WTC11 (cell line): ENCODE results near the gene C4orf50. TPM values are rescaled to one million over a fixed set of nuclear protein-coding genes. Genes with fewer than 3 reads are reported as not detected.

Source experiments
- ATAC-seq: fragments of 200-7000 bp; cut with Tn5 transposase; 2 replicates; pipeline ENCODE4 v1.10.0; 2021; ENCODE audit warnings: mild to moderate bottlenecking, moderate library complexity
- CTCF ChIA-PET: fragments of 300-600 bp; sonication (Branson Sonifier 250); formaldehyde crosslinking; loops from one replicate; lab custom pipeline; 2021; ENCODE audit warnings: antibody characterized with exemption; lab: Charles Lee
- POLR2A ChIA-PET: fragments of 350-600 bp; sonication (Branson Sonifier 250); formaldehyde crosslinking; loops from one replicate; lab custom pipeline; 2021; ENCODE audit warnings: antibody characterized with exemption; lab: Charles Lee
- DNase-seq: peaks from one replicate; pipeline ENCODE4 v3.0.0; 2021; ENCODE audit warnings: low spot score
- H3K27ac Mint-ChIP-seq: 2 replicates; pipeline ENCODE4 v1.8.0; 2021; ENCODE audit warnings: mixed read lengths
- H3K27me3 Mint-ChIP-seq: 2 replicates; pipeline ENCODE4 v1.8.0; 2021; ENCODE audit warnings: low read depth, mild to moderate bottlenecking, moderate library complexity, mixed read lengths
- H3K36me3 Mint-ChIP-seq: 2 replicates; pipeline ENCODE4 v1.8.0; 2021; ENCODE audit warnings: mixed read lengths
- H3K4me1 Mint-ChIP-seq: 2 replicates; pipeline ENCODE4 v1.8.0; 2022; ENCODE audit warnings: mixed read lengths
- H3K4me3 Mint-ChIP-seq: 2 replicates; pipeline ENCODE4 v1.8.0; 2021; ENCODE audit warnings: mild to moderate bottlenecking, moderate library complexity, mixed read lengths
- H3K9me3 Mint-ChIP-seq: 2 replicates; pipeline ENCODE4 v1.8.0; 2021; ENCODE audit warnings: mixed read lengths
- CBFB ChIP-seq: sonication (generic); formaldehyde crosslinking; IDR thresholded peaks from 2 replicates; pipeline ENCODE4 v1.8.1; 2022; ENCODE audit warnings: mild to moderate bottlenecking, low read depth, missing genetic modification reagents
- E2F4 ChIP-seq: sonication (generic); formaldehyde crosslinking; IDR thresholded peaks from 2 replicates; pipeline ENCODE4 v1.8.1; 2022; ENCODE audit warnings: low read depth, mild to moderate bottlenecking, moderate library complexity, missing genetic modification reagents, borderline replicate concordance
- ELF4 ChIP-seq: sonication (generic); formaldehyde crosslinking; IDR thresholded peaks from 2 replicates; pipeline ENCODE4 v1.8.1; 2022; ENCODE audit warnings: low read depth, mild to moderate bottlenecking, moderate library complexity, missing genetic modification reagents
- ERG ChIP-seq: fragments of 250-450 bp; sonication (Bioruptor Pico); IDR thresholded peaks from 2 replicates; pipeline ENCODE4 v1.8.0; 2021; ENCODE audit warnings: mild to moderate bottlenecking
- ESRRA ChIP-seq: sonication (generic); formaldehyde crosslinking; IDR thresholded peaks from 2 replicates; pipeline ENCODE4 v1.8.1; 2022; ENCODE audit warnings: mild to moderate bottlenecking, missing genetic modification reagents, borderline replicate concordance
- FOXJ3 ChIP-seq: sonication (generic); formaldehyde crosslinking; IDR thresholded peaks from 2 replicates; pipeline ENCODE4 v1.9.0; 2021; ENCODE audit warnings: missing genetic modification reagents, mild to moderate bottlenecking, borderline replicate concordance
- GTF2I ChIP-seq: fragments of 250-450 bp; sonication (Bioruptor Pico); conservative IDR thresholded peaks from 2 replicates; pipeline ENCODE4 v1.4.0; 2021; ENCODE audit warnings: mild to moderate bottlenecking
- HMGA2 ChIP-seq: fragments of 250-450 bp; sonication (Bioruptor Pico); IDR thresholded peaks from 2 replicates; pipeline ENCODE4 v1.4.0; 2021; ENCODE audit warnings: mild to moderate bottlenecking, moderate library complexity
- IRF2 ChIP-seq: sonication (generic); formaldehyde crosslinking; IDR thresholded peaks from 2 replicates; pipeline ENCODE4 v1.8.0; 2022; ENCODE audit warnings: low read depth, missing genetic modification reagents, borderline replicate concordance
- MYBL2 ChIP-seq: sonication (generic); formaldehyde crosslinking; IDR thresholded peaks from 2 replicates; pipeline ENCODE4 v1.8.1; 2023; ENCODE audit warnings: mild to moderate bottlenecking, moderate library complexity, missing genetic modification reagents
- NFATC4 ChIP-seq: fragments of 250-450 bp; sonication (Bioruptor Pico); IDR thresholded peaks from 2 replicates; pipeline ENCODE4 v1.9.0; 2021; ENCODE audit warnings: mild to moderate bottlenecking
- NR2C2 ChIP-seq: sonication (generic); formaldehyde crosslinking; IDR thresholded peaks from 2 replicates; pipeline ENCODE4 v1.8.0; 2022; ENCODE audit warnings: mild to moderate bottlenecking, missing genetic modification reagents
- PREB ChIP-seq: sonication (generic); formaldehyde crosslinking; IDR thresholded peaks from 2 replicates; pipeline ENCODE4 v1.8.1; 2022; ENCODE audit warnings: mild to moderate bottlenecking, missing genetic modification reagents, moderate library complexity, borderline replicate concordance
- PRRX2 ChIP-seq: fragments of 250-450 bp; sonication (Bioruptor Pico); IDR thresholded peaks from 2 replicates; pipeline ENCODE4 v1.8.0; 2021; ENCODE audit warnings: mild to moderate bottlenecking
- RORB ChIP-seq: fragments of 250-450 bp; sonication (Bioruptor Pico); IDR thresholded peaks from 2 replicates; pipeline ENCODE4 v1.9.0; 2021; ENCODE audit warnings: mild to moderate bottlenecking
- TEAD4 ChIP-seq: sonication (generic); formaldehyde crosslinking; IDR thresholded peaks from 2 replicates; pipeline ENCODE4 v1.8.0; 2022; ENCODE audit warnings: mild to moderate bottlenecking, missing genetic modification reagents
- USF1 ChIP-seq: sonication (generic); formaldehyde crosslinking; IDR thresholded peaks from 2 replicates; pipeline ENCODE4 v1.8.0; 2022; ENCODE audit warnings: mild to moderate bottlenecking, missing genetic modification reagents
- ZNF232 ChIP-seq: sonication (generic); formaldehyde crosslinking; IDR thresholded peaks from 2 replicates; pipeline ENCODE4 v1.8.0; 2022; ENCODE audit warnings: mild to moderate bottlenecking, missing genetic modification reagents
- ZNF281 ChIP-seq: sonication (generic); formaldehyde crosslinking; IDR thresholded peaks from 2 replicates; pipeline ENCODE4 v1.8.0; 2023; ENCODE audit warnings: mild to moderate bottlenecking, missing genetic modification reagents
- ZNF396 ChIP-seq: fragments of 250-450 bp; sonication (Bioruptor Pico); IDR thresholded peaks from 2 replicates; pipeline ENCODE4 v1.8.0; 2021; ENCODE audit warnings: mild to moderate bottlenecking, moderate library complexity, borderline replicate concordance
- ZNF425 ChIP-seq: fragments of 250-450 bp; sonication (Bioruptor Pico); conservative IDR thresholded peaks from 2 replicates; pipeline ENCODE4 v1.9.0; 2021; ENCODE audit warnings: mild to moderate bottlenecking
- ZNF532 ChIP-seq: fragments of 250-450 bp; sonication (Bioruptor Pico); IDR thresholded peaks from 2 replicates; pipeline ENCODE4 v1.9.0; 2021; ENCODE audit warnings: mild to moderate bottlenecking, borderline replicate concordance
- total RNA-seq: library from RNA; stranded (reverse); gene quantifications from 3 replicates; pipeline ENCODE4 v1.2.3, GENCODE V29; 2021

The C4orf50 gene
- total RNA-seq, 1 experiment from 2014 or later = 0.17 TPM

- TF ChIP-seq NR2C2 (CRISPR knock-in tag) (no peak), PREB (CRISPR knock-in tag) (no peak), ESRRA (CRISPR knock-in tag) (no peak), GTF2I (CRISPR knock-in tag) (no peak), ERG (CRISPR knock-in tag) (no peak), E2F4 (CRISPR knock-in tag) (no peak), FOXJ3 (CRISPR knock-in tag) (no peak), ZNF232 (CRISPR knock-in tag) (no peak), ZNF281 (CRISPR knock-in tag) (no peak), ZNF532 (CRISPR knock-in tag) (no peak)
- TF ChIP-seq, all 79 proteins: peak for 0
These were observed 6.0 kb downstream of the C4orf50 start (continued) for GRCh38 chr4:6012200-6012599.

GRCh38 chr4:6011686-6012085 is 6.5 kb downstream of the C4orf50 start:
- CTCF ChIA-PET = interaction anchor here (0.8 to 2.4 kb wide), 8 partner anchors 9 to 320 kb away, joined by 3 to 24 read pairs (median 4); no protein-coding TSS in a partner anchor
- TF ChIP-seq ZNF396 (CRISPR knock-in tag) (no peak), ZNF425 (CRISPR knock-in tag) (no peak), CBFB (CRISPR knock-in tag) (no peak), MYBL2 (no peak), ELF4 (CRISPR knock-in tag) (no peak), IRF2 (CRISPR knock-in tag) (no peak), TEAD4 (no peak), HMGA2 (no peak), GTF2I (CRISPR knock-in tag) (no peak), RORB (CRISPR knock-in tag) (no peak), USF1 (no peak), NFATC4 (no peak), PRRX2 (CRISPR knock-in tag) (no peak)

More at GRCh38 chr4:6011686-6012085, 6.5 kb downstream of the C4orf50 start:
- H3K9me3 Mint-ChIP-seq = no peaks in the 10 kb centered on the region
- H3K4me1 Mint-ChIP-seq = peaks cover 14% of the 10 kb centered on the region
- no peak overlapping the region for H3K27ac Mint-ChIP-seq
- H3K36me3 Mint-ChIP-seq = no peaks in the 10 kb centered on the region
- ATAC-seq = no peak
- H3K4me3 Mint-ChIP-seq = no peak overlapping the region
- peaks cover 29% of the 10 kb centered on the region for H3K27me3 Mint-ChIP-seq
- DNase-seq = no peak
- POLR2A ChIA-PET = no interaction called here
